HepG2 (cell line): ENCODE data around the gene CYP27A1. TPM values are rescaled to one million over a fixed set of nuclear protein-coding genes. Genes with fewer than 3 reads are reported as not detected.

Experiments
- ATAD3A ChIP-seq: sonication (generic); formaldehyde crosslinking; IDR thresholded peaks from 2 replicates; pipeline ENCODE4 v1.4.0; 2020; ENCODE audit warnings: missing genetic modification reagents
- ETS1 ChIP-seq: sonication (generic); formaldehyde crosslinking; IDR thresholded peaks from 2 replicates; pipeline ENCODE4 v1.4.0; 2020; ENCODE audit warnings: missing genetic modification reagents
- HBP1 ChIP-seq: IDR thresholded peaks from 2 replicates; pipeline ENCODE4 v1.6.1; 2016; ENCODE audit warnings: low read depth, control low read depth
- HOXA5 ChIP-seq: sonication (generic); formaldehyde crosslinking; IDR thresholded peaks from 2 replicates; pipeline ENCODE4 v1.4.0; 2020; ENCODE audit warnings: missing genetic modification reagents
- KLF12 ChIP-seq: sonication (generic); formaldehyde crosslinking; IDR thresholded peaks from 2 replicates; pipeline ENCODE4 v1.4.0; 2020; ENCODE audit warnings: missing genetic modification reagents, borderline replicate concordance
- LRRFIP1 ChIP-seq: sonication (generic); formaldehyde crosslinking; conservative IDR thresholded peaks from 2 replicates; pipeline ENCODE4 v1.4.0; 2020; ENCODE audit warnings: missing genetic modification reagents
- MIER2 ChIP-seq: IDR thresholded peaks from 2 replicates; pipeline ENCODE4 v1.6.1; 2016; ENCODE audit warnings: missing biosample characterization, missing genetic modification reagents
- MZF1 ChIP-seq: sonication (generic); formaldehyde crosslinking; IDR thresholded peaks from 2 replicates; pipeline ENCODE4 v1.8.1; 2023; ENCODE audit warnings: mild to moderate bottlenecking, missing genetic modification reagents, borderline replicate concordance
- NR2F6 ChIP-seq, 2 experiments: IDR thresholded peaks; 2 replicates each; pipeline ENCODE4 v1.6.1; 2016; ENCODE audit warnings: antibody characterized with exemption in 1 of 2, mild to moderate bottlenecking in 1 of 2
- PBX2 ChIP-seq: IDR thresholded peaks from 2 replicates; pipeline ENCODE4 v1.6.1; 2016; ENCODE audit warnings: control low read depth
- RBAK ChIP-seq: sonication (generic); formaldehyde crosslinking; IDR thresholded peaks from 2 replicates; pipeline ENCODE4 v1.5.1; 2020; ENCODE audit warnings: mild to moderate bottlenecking, missing genetic modification reagents
- REL ChIP-seq: sonication (generic); formaldehyde crosslinking; conservative IDR thresholded peaks from 2 replicates; pipeline ENCODE4 v1.8.0; 2022; ENCODE audit warnings: mild to moderate bottlenecking, missing genetic modification reagents, moderate library complexity
- TBP ChIP-seq: sonication (generic); formaldehyde crosslinking; IDR thresholded peaks from 2 replicates; pipeline ENCODE4 v1.5.0; 2020; ENCODE audit warnings: missing genetic modification reagents
- ZNF101 ChIP-seq: sonication (generic); formaldehyde crosslinking; IDR thresholded peaks from 2 replicates; pipeline ENCODE4 v1.4.0; 2020; ENCODE audit warnings: mild to moderate bottlenecking, low read depth, missing genetic modification reagents, borderline replicate concordance
- ZNF333 ChIP-seq: sonication (generic); formaldehyde crosslinking; IDR thresholded peaks from 2 replicates; pipeline ENCODE4 v1.4.0; 2020; ENCODE audit warnings: mild to moderate bottlenecking, missing genetic modification reagents, borderline replicate concordance
- ZNF496 ChIP-seq: sonication (generic); formaldehyde crosslinking; IDR thresholded peaks from 2 replicates; pipeline ENCODE4 v1.8.1; 2023; ENCODE audit warnings: mild to moderate bottlenecking, moderate library complexity, missing genetic modification reagents; ENCODE audit not compliant: insufficient replicate concordance
- ZNF614 ChIP-seq: IDR thresholded peaks from 2 replicates; pipeline ENCODE4 v1.6.1; 2018; ENCODE audit warnings: missing biosample characterization, missing genetic modification reagents, inconsistent platforms, borderline replicate concordance
- ZNF766 ChIP-seq: sonication (generic); formaldehyde crosslinking; IDR thresholded peaks from 2 replicates; pipeline ENCODE4 v1.5.0; 2020; ENCODE audit warnings: missing genetic modification reagents, borderline replicate concordance
- polyA plus RNA-seq, 8 experiments: library from polyadenylated mRNA; depleted of rRNA in 3 of 8; stranded (reverse) in 7 of 8; unstranded in 1 of 8; fragments of >200 nt; fragmentation: Illumina TruSeq in 4 of 8; extraction: Trizol in 4 of 8; gene quantifications; 2 replicates each; pipeline versions ENCODE4 v1.2.1 to v1.2.3, GENCODE V29; 2011 to 2016; ENCODE audit warnings: low read depth in 4 of 8, missing spikeins in 1 of 8, mixed read lengths in 1 of 8; ENCODE audit not compliant: insufficient read depth in 1 of 8
- total RNA-seq, 5 experiments: library from RNA; depleted of rRNA; stranded (reverse); fragments of >200 nt; fragmentation: Illumina TruSeq; extraction: Trizol; gene quantifications; 2 replicates each; pipeline ENCODE4 v1.2.3, GENCODE V29; 2016; ENCODE audit warnings: low read depth in 1 of 5
- TF ChIP-seq, protein P1 (sequence below): sonication (generic); formaldehyde crosslinking; IDR thresholded peaks from 2 replicates; pipeline ENCODE4 v1.4.0; 2020; ENCODE audit warnings: low read depth, mild to moderate bottlenecking, missing genetic modification reagents
- TF ChIP-seq, protein P2 (sequence below): IDR thresholded peaks from 2 replicates; pipeline ENCODE4 v1.6.1; 2016; ENCODE audit warnings: missing compliant biosample characterization, missing genetic modification reagents, borderline replicate concordance

CYP27A1 gene
- total and polyA plus RNA-seq, 2 of the 13 experiments (the other 11 are each of a cell fraction or from before 2014, with no cell fraction given): 157 to 266 TPM

GRCh38 chr2:218745559-218746469 lies 36.1 kb upstream of the CYP27A1 start (continued):
- TF ChIP-seq LRRFIP1 (CRISPR knock-in tag): no peak
- no peak for TF ChIP-seq KLF12
- no peak for TF ChIP-seq REL (CRISPR knock-in tag)
- no peak for TF ChIP-seq PBX2 (CRISPR knock-in tag)
- no peak for TF ChIP-seq ZNF766 (CRISPR knock-in tag)
- no peak for TF ChIP-seq TBP (CRISPR knock-in tag)
- TF ChIP-seq HBP1 (CRISPR knock-in tag): 0 out of 2 replicates have a peak, but pooled peaks have one; percentile 17
- TF ChIP-seq HOXA5: 0 out of 2 replicates have a peak, but pooled peaks have one; percentile 69
- TF ChIP-seq, protein P1, sequence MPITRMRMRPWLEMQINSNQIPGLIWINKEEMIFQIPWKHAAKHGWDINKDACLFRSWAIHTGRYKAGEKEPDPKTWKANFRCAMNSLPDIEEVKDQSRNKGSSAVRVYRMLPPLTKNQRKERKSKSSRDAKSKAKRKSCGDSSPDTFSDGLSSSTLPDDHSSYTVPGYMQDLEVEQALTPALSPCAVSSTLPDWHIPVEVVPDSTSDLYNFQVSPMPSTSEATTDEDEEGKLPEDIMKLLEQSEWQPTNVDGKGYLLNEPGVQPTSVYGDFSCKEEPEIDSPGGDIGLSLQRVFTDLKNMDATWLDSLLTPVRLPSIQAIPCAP (CRISPR knock-in tag): no peak
- no peak for TF ChIP-seq MZF1
- no peak for TF ChIP-seq RBAK (CRISPR knock-in tag)
- TF ChIP-seq, protein P2, sequence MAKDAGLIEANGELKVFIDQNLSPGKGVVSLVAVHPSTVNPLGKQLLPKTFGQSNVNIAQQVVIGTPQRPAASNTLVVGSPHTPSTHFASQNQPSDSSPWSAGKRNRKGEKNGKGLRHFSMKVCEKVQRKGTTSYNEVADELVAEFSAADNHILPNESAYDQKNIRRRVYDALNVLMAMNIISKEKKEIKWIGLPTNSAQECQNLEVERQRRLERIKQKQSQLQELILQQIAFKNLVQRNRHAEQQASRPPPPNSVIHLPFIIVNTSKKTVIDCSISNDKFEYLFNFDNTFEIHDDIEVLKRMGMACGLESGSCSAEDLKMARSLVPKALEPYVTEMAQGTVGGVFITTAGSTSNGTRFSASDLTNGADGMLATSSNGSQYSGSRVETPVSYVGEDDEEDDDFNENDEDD (CRISPR knock-in tag): peak; percentile 76; the same call in 1 of the 2 replicates
- TF ChIP-seq NR2F6 (IDR thresholded peaks at IDR 0.05): peak; percentile 49; the same call in 1 of the 2 replicates
- TF ChIP-seq NR2F6 (CRISPR knock-in tag; IDR thresholded peaks at IDR 0.05): peak; percentile 53; the same call in 1 of the 2 replicates
- TF ChIP-seq ZNF496: no peak
- peak; percentile 79; the same call in 1 of the 2 replicates for TF ChIP-seq MIER2 (CRISPR knock-in tag)
- TF ChIP-seq ETS1 (CRISPR knock-in tag): no peak
- TF ChIP-seq ZNF614 (CRISPR knock-in tag): no peak
- no peak for TF ChIP-seq ZNF333 (CRISPR knock-in tag)
- no peak for TF ChIP-seq ATAD3A (CRISPR knock-in tag)
- no peak; the same call in 1 of the 2 replicates for TF ChIP-seq ZNF101 (CRISPR knock-in tag)
